Putamen (tissue), 1 donor: ENCODE measurements around the gene RAD51B.

ENCODE experiments used
- DNase-seq: peaks from one replicate; pipeline ENCODE4 v3.0.0-alpha.2; 2016; ENCODE audit warnings: low spot score

RAD51B gene

GRCh38 chr14:68573722-68574121 lies 754.1 kb downstream of the RAD51B start:
- DNase-seq: no peak

- DNase-seq: no peak
These were observed 754.9 kb downstream of the RAD51B start for GRCh38 chr14:68574461-68574860.

GRCh38 chr14:68574906-68575305 lies 755.3 kb downstream of the RAD51B start:
- no peak for DNase-seq

- no peak for DNase-seq
These were observed 755.8 kb downstream of the RAD51B start for GRCh38 chr14:68575426-68575825.

GRCh38 chr14:68576031-68576430 lies 756.5 kb downstream of the RAD51B start:
- DNase-seq: no peak

GRCh38 chr14:68576496-68577244 lies 757.1 kb downstream of the RAD51B start:
- DNase-seq: no peak

- DNase-seq: no peak
These were observed 758.4 kb downstream of the RAD51B start for GRCh38 chr14:68577802-68578541.

- DNase-seq: no peak
These were observed 759.0 kb downstream of the RAD51B start for GRCh38 chr14:68578597-68578996.

GRCh38 chr14:68580096-68580645 lies 760.6 kb downstream of the RAD51B start:
- DNase-seq: no peak

- DNase-seq: no peak
These were observed 761.1 kb downstream of the RAD51B start for GRCh38 chr14:68580671-68581070.

GRCh38 chr14:68583548-68584280 lies 764.1 kb downstream of the RAD51B start:
- no peak for DNase-seq

GRCh38 chr14:68584786-68585185 lies 765.2 kb downstream of the RAD51B start:
- DNase-seq: no peak

GRCh38 chr14:68585690-68586089 lies 766.1 kb downstream of the RAD51B start:
- DNase-seq: no peak

- no peak for DNase-seq
These were observed 767.5 kb downstream of the RAD51B start for GRCh38 chr14:68586896-68587751.

- no peak for DNase-seq
These were observed 768.4 kb downstream of the RAD51B start for GRCh38 chr14:68587931-68588330.

GRCh38 chr14:68589447-68590200 lies 770.0 kb downstream of the RAD51B start:
- no peak for DNase-seq

GRCh38 chr14:68590201-68590522 lies 770.6 kb downstream of the RAD51B start:
- no peak for DNase-seq

- no peak for DNase-seq
These were observed 772.2 kb downstream of the RAD51B start for GRCh38 chr14:68591786-68592185.

GRCh38 chr14:68592948-68593556 lies 773.5 kb downstream of the RAD51B start:
- DNase-seq: no peak

GRCh38 chr14:68593806-68594536 lies 774.4 kb downstream of the RAD51B start:
- no peak for DNase-seq
